Epidermal melanocyte (primary cell): ENCODE measurements around the gene BARHL1.

ENCODE experiments used
- DNase-seq: peaks from one replicate; pipeline ENCODE4 v3.0.0; 2011; ENCODE audit warnings: low spot score; ENCODE audit not compliant: insufficient read length

The BARHL1 gene

DNA sequence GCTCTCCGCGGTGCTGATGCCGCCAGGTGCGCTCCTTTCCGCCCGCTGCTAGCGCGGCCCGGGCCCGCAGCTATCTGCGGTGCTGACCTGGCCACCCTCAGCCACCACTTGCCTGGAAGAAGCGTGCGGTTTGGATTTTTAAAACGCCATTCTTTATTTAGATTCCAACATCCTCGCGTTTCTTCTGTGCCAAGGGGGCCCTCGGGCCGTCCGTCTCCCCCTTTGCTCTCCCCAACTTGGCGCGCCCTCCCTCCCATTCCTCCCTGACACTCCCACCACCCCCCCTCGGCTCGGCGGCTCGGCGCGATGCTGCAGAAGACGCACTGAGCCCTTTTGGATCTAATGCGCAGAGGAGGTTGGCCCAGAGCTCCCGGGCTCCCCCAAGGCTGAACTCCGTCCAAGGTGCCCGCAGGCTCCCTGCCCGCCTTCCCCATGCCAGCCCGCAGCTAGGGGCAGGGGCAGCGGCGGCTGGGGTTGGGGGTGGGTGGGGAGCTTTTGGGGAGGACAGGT, at the start of gene BARHL1:
Gene BARHL1, plus strand, starts transcription at position 331 of the 510 bp plus-strand sequence. CDS start 192 bp downstream, outside the sequence.
- no peak for DNase-seq

DNA sequence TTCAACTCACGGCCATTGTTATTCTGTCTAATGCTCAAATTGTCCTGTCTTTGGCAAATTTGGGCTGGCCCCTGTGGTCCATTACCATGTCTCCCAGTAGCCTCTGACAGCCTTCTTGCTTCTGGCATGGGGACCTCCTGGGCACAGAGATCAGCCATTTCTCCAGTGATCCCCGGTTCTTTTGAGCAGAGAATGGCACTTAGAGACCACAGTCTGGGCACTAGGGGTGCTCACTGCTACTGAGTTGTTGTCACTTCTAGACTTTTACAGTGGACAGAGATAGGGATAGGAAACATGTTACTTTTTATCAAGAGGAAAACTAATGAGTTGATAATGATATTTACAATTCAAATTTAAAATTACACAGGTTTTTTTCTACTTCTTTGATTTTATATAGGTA, 47.6 kb upstream of the BARHL1 start:
- DNase-seq = no peak

DNA sequence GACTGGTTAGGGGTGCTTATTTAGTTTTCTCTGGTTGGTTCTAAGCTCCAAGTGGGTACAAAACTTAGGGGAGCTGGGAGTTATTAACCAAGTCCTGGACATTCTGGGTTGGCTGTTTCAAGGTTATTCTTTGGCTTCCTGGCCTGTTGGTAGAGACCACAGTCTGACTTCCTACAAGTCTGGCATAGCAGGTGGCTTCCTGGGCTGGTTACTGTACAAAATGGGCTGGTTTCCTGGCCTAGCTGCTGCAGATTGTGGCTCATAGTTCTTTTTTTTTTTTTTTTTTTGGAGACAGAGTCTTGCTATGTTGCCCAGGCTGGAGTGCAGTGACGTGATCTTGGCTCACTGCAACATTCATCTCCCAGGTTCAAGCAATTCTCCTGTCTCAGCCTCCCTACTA, 46.3 kb upstream of the BARHL1 start:
- DNase-seq = no peak

DNA sequence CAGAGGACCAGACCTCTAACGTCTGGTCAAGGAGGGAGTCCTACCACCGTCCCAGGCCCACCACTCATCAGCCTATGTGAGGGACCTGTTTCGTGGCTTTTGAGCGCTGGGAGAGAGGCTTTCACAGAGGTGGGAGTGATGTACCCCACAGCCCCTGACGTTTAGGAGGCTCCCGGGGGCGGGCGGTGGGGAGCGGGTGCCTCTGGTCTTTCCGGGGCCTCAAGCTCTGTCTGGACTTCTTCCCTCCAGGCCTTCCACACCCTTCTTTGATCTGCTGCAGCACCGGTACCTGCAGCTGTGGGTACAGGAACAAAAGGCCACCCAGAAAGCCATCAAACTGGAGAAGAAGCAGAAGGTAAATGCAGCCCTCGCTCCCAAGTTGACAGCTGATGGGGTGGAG, 45.1 kb upstream of the BARHL1 start:
- DNase-seq = no peak

DNA sequence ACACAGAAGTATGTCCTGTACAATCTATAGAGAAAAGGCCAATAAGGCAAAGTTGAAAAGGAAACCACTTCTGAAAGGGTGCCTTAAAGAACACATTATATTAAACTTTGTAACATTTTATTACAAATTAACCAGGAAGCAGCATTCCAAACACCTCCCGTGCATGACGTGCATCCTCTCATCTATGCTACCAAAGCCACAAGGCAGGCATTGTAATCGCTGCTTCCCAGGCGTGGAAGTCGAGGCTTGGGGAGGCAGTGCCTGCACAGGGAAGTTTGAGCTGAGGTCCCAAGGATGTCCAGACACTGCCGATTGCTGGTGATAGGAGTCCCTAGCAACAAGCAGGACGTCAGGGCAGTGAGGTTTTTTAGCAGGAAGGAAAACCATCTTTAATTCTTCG, 44.3 kb upstream of the BARHL1 start:
- DNase-seq = no peak

DNA sequence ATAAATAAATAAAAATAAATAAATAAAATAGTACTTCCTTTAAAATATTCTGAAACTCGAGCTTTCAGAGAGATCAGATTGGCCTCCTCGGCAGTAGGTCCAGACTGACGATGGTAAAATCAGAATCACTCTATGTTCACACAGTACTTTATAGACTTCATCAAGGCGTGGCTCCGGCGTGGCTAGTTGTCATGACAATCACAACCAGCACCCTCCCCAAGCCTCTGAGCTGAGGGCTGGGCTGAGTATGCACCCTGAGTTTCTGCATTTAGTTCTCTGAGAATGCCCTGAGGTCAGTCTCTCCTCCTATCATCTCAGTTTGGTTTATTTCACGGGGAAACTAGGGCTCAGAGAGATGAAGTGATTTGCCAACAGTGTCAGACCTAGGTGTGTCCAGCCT, 43.3 kb upstream of the BARHL1 start:
- DNase-seq = no peak

DNA sequence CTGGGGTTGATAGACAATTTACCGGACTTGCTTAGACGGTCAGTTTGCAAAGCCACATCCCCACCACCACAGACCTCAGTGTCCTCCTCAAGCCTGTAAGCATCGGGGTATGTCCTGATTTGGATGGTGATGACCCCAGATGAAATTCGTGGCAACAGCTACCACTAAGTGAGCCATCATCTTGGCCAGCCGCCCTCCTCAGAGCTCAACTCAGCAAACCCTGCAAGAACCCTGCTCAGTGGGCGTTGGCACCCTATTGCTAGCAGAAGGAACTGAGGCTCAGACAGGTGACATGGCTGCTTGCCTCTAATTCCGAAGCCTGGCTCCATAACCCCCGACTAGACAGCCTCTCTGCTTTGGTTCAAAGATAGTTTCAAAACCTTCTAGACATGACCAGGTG, 41.4 kb upstream of the BARHL1 start:
- DNase-seq = no peak

DNA sequence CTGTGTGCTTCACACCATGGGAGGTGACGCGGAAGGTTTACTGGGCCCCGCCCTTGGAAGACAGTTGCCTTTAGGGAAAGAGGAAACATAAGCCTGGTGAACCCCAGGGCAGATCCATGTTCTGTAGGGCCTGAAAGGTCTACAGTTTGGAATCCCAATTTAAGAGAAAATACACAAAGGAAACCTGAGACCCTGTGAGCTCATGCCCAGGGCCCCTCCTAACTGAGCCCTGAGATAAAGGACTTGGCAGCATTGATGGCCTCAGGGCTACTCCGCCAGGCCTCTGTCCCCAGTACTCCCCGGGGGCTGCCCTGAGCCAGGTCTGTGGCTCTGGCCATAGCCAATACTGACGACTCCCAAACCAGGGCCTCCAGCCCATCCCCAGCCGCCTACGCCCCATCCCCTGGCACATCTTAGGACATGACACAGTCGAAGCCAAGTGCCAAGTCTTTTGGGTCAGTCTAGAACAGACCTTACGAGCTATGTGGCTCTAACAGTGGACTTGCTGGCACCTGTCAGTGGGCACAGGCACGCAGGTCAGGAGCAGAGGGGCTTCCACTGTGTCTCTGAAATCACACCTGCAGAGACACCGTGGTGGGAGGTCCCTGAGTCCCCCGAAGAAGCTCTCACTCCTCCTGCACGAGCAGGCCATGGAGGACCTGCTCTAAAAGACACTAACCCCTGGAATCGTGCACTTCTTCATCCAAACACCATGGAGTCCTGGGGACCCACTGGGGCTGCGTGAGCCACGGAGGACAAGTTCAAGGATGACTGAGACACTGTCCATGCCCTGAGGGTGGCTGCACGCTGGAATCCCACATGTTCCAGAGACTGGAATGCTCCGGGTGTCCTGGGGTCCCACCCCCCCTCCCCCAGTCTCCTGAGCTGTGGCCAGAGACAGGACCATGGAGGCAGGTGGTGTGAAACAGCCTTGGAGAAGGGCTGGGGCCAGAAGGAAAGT, 40.3 kb upstream of the BARHL1 start:
- DNase-seq = no peak

DNA sequence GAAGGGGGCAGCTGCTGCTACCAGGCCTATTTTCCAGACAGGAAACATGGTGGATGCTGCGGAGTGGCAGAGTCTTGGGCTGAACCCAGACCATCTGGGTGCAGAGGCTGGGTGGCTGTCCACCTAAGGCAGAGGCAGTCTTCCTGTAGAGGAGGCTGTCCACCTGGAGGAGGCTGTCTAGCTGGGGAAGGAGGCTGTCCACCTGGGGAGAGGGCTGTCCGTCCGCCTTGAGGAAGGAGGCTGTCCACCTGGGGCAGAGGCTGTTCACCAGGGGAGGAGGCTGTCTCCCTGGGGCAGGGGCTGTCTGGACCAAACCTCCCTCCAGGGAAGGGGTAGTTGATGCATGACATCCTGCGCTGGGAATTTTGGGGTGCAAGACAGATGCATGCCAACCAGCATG, 39.2 kb upstream of the BARHL1 start:
- DNase-seq = no peak

DNA sequence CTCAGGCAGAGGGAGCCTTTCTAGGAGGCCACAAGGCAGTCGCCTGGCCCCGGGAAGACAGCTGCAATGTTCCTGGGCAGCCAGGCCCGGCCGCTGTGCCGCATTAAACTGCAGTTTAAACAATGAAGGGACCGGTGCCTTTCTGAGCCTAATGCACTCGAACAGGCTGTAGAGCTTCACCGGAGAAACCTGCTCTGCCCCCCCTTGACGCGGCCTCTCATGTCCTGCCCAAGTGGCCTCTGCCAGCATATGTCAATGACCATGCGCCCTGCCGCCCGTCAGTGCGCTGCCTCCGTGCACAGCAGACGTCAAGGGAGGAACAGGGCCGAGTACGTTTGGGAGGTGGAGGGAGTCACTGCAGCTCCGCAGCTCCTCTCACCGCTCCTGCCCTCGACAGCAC, 38.4 kb upstream of the BARHL1 start:
- no peak for DNase-seq

DNA sequence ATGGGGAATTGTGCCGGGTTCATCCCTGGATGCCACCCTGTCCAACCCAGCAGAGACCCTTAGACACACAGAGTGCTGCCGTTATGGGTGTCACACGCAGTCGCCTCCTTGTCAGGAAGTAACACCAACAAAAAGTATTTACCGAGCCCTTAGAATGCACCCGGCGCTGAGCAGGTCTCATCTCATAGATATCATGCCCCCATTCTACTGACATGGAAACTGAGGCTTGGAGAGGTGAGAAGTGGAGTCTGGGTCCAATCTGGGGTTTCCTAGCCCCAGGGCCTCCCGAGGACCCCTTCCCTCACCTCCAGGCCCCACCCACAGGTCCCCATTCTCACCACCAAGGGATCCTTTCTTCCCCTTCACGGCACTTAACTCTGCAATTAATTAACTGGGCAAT, 36.8 kb upstream of the BARHL1 start:
- no peak for DNase-seq

DNA sequence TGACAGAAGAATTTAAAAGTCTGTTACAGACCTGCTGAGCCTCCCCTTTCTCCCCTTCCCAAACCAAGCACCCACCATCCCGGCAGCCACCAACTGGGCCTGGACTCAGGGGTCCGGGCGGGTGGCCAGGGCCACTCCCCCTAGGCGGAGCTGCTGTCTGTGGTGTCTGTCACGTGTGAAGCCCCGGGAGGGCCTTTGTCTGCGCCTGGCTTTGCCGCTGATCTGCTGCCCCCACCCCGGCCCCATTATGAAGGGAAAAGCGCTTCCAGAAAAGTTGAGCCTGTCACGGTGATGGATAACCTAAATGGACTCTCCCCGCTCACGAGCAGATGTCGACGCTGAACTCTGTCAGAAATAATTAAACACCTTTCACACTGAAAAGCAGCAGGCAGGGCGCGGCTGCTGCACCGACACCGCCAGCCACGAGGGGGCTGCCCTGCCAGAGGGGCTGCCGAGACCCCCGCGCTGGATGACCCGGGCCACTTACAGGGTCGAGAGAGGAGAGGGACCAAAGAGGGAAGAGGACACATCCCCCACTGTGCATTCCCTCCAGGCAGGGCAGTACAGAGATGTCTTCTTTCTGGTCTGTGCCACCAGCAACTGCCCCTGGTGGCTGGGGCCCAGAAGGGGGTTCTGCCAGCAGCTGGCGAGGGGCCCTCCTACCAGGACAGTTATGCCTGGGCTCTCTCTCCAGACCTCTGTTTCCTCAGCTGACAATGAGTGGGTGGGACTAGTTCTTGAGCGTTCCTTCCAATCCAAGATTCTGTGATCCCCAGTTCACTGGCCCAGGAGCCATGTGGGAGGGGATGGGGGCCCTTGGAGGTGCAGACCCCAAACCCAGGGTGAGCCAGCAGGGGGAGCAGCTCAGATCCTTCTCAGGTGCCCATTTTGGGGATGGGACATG, 36.0 kb upstream of the BARHL1 start:
- DNase-seq = no peak

DNA sequence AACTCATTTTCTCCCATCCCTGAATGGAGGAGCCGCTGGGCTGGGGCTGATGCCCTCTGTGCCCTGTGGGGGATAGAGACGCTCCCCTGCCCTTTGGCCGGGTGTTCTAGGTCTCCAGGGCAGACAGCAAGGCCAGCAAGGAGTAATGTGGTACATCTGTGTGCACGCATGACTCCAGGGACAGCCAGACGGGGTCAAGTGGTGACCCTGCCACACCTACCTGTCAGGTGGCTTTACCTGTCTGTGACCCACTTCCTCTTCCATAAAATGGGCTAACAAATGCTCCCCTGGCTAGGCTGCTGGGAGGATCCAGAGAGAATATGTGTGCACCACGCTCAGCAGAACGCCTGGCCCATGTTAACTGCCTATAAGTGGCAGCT, 35.4 kb upstream of the BARHL1 start:
- DNase-seq = no peak

DNA sequence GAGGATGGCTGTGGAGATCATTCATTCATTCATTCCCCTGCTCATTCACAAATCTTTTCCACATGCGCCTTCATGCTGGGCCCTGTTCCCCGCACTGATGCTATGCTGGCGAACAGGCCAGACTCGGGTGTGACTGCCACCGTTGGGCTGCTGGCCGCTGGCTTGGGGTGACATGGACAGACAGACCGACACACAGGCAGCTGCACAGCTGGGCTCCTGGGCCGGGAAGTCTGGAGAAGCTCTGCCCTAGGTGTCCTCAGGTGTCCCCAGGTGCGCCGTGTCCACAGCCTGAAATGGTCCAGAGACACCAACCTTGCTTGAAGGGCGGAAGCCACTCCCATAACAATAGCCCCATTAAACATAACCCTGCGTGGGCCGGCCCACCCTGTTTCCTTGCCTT, 35.0 kb upstream of the BARHL1 start:
- no peak for DNase-seq

DNA sequence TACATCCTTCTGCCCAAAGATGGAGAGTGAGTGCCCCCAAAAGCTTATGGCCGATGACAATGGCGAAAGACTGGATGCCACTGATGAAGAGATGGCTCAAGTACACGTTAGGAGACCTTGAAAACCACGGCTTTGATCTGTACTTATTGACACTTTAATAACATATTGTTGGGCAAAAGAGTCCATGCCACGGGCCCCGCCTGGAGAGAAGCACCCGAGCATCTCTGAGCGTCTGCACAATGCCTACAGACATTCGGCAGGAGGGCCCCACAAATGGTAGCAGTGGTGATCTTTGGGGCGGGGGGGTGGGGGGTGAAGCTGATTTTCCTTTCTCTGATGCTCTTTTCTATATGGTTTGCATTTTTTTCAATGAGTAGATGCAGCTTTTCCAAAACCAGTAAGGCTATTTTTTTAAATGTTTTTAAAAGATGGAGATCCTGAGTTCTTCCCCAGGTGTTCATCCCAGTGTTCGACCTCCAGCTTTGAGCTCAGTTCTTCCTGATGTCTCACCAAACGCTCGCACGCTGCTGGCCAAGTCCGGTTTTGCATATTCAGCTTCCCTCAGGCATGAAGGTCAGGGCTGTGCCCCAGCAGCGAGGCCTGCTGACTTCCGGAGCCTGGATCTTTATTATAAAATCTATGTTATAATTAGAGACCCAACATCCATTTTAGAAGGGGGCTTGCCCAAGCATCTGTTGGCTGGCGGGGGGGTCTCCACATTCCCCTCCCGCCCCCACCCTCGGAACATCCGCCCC, 34.3 kb upstream of the BARHL1 start:
- no peak for DNase-seq

DNA sequence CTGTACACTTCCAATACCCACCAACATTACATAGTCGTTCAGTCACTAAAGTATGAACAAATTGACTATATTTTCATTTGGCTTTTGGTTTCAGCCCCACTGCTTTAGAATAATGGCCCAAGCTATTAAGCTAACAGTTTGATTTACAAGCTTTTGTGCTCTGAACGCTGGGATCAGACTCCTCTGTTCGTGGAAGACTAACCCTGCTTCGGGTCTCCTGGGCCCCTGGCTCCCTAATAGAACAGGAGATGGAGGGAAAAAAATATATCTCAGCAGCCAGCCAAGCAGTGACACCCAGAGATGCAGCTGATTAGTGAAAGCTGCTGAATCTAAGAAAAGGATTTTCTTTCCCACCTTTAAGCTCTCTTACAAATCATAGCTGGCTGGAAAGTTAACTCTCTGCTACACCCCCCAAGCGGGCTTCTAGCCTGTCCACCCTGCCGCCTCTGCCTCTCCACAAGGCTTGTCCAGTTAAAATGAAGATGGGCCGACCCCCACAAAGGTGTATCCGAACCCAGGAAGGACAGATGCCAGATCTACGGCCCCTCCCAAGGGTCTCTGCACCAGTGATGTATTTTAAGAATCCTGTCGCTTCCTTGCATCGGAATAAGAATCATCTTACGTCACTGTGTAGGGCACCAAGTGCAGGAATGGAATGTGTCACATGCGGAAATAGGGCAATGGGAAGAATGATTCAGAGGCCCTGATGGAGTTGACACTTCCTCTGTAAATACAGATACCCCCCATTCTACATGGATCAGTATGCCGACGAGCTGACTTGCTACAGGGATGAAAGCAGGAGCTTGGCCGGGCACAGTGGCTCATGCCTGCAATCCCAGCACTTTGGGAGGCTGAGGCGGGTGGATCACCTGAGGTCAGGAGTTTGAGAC, 33.4 kb upstream of the BARHL1 start:
- no peak for DNase-seq

DNA sequence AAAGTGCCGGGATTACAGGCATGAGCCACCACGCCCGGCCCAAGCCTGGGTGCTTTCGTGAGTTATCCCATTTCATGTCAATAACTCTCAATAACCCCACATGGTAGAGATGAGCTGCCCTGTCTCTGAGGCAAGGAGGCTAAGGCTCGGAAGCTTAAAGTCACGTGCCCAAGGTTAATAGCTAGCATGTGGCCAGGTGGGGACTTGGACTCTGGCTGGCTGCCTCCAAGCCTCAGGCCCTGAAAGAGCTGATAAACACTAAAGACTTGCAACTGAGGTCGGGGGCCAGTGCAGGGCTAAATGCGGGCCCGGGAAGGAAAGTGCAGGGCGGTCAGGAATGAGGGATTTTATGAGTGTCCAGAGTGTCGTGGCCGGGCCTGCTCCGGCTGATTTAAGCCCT, 30.9 kb upstream of the BARHL1 start:
- no peak for DNase-seq

DNA sequence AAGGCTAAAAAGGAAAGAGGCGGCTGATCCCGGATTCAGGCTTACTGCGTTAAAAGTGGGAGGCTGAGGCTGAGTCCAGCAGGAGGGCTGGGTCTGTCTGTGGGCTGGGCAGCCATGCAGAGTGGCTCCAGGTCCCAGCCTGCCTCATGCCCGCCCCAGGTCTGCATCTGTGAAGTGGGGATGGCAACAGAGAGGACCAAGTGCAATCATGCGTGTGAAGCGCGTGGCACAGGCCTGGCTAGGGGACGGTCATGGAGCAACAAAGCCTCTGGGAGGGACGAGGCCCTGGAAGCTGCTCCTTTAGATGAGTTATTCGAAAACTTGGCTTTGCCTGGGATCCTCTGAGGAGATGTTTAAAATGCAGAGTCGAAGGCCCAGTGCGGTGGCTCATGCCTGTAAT, 30.4 kb upstream of the BARHL1 start:
- no peak for DNase-seq

DNA sequence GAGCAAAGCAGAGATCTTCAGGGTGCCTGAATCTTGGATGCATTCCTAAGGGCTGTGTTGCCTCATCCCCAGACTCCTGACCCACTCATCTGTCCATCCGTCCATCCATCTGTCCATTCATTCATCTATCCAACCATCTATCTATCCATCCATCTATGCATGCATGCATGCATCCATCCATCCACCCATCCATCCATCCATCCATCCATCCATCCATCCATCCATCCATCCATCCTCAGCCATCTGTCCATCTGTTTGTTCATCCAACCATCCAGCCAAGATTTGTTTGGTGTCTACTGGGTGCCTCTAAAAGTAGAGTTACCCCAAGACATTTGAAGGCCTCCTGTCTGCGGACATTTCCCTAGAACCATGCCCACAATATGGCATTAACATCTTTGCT, 27.7 kb upstream of the BARHL1 start:
- DNase-seq = no peak

DNA sequence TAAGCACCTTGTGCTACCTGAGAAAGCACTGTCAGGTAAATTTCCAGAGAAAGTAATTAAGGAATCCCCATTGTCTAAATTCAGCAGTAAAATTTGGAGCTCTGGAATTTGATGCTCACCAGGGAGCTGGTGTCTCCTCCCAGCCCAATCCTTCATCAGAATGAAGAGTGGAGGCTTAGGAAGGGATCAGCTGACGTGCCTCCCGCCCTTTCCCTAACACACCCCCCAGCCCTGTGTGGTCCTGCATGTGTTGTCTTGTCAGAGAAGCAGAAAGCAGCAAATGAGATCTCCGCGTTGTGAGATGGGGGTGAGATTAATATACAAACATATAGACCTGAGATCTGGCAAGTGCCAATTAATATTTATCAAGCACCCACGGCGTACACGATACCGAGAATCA, 26.9 kb upstream of the BARHL1 start:
- no peak for DNase-seq
